ENCODE data around the gene DDX17.

GRCh38 chr22:38469306-38469781 lies 36.8 kb downstream of the DDX17 start:
- TF ChIP-seq, protein P1, sequence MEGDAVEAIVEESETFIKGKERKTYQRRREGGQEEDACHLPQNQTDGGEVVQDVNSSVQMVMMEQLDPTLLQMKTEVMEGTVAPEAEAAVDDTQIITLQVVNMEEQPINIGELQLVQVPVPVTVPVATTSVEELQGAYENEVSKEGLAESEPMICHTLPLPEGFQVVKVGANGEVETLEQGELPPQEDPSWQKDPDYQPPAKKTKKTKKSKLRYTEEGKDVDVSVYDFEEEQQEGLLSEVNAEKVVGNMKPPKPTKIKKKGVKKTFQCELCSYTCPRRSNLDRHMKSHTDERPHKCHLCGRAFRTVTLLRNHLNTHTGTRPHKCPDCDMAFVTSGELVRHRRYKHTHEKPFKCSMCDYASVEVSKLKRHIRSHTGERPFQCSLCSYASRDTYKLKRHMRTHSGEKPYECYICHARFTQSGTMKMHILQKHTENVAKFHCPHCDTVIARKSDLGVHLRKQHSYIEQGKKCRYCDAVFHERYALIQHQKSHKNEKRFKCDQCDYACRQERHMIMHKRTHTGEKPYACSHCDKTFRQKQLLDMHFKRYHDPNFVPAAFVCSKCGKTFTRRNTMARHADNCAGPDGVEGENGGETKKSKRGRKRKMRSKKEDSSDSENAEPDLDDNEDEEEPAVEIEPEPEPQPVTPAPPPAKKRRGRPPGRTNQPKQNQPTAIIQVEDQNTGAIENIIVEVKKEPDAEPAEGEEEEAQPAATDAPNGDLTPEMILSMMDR (conservative IDR thresholded peaks at IDR 0.05), result no peak
- no peak for TF ChIP-seq ZFX (IDR thresholded peaks at IDR 0.05)
